NCI-H146 (cell line): ENCODE measurements around the gene ACYP1.
"Not testable (repeated sequence)": the region's sequence is repeated elsewhere in the genome, so short reads cannot be mapped to it uniquely, and the experiment has no call there.

Experiments used
- DNase-seq: peaks from one replicate; lab custom pipeline; 2025; lab: John Stamatoyannopoulos, UW

Gene ACYP1

DNA sequence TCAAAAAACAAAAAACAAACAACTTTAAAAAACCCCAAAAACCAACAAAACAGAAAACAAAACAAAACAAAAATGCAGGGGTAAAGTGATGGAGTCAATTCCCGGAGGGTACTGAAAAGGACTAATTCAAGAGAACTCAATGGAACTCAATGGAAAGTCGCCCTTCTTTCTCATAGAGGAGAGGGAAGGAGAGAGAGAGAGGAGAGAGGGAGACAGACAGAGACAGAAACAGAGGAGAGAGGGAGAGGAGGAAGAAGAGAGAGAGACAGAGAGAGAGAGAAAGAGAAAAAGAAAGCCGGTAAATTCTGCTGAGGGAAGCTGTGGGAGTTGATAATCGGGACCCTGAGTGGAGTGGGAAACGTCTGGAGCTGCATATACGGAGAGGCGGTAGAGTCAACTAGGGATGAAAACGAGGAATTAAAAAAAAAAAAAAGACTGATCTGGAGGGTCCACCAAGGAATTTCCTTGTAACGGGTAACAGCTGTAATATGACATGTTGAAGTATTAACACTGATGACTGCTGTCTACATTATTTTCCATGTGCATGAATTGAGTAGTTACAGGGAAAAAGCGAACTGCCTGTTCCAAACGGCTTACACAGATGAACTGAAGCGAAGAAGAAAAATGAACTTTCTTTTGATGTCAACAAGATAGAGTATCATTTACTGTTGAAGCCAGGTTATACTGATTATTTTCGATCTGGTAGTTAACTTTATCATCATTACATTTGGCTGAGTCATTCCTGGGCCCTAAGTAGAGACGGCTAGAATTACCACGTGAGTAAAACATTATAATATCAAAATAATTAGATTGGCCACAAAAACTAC is 4.7 kb upstream of the ACYP1 start:
- no peak for DNase-seq

DNA sequence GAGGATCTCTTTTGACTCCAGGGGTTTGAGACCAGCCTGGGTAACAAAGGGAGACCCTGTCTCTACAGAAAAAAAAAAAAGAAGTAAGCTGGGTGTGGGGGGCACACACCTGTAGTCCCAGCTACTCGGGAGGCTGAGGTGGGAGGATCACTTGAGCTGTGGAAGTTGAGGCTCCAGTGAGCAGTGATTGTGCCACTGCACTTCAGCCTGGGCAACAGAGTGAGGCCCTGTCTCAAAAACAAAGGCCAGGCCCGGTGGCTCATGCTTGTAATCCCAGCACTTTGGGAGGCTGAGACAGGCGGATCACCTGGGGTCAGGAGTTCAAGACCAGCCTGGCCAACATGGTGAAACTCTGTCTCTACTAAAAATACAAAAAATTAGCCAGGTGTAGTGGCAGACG is 3.9 kb upstream of the ACYP1 start:
- DNase-seq: not testable (repeated sequence)

DNA sequence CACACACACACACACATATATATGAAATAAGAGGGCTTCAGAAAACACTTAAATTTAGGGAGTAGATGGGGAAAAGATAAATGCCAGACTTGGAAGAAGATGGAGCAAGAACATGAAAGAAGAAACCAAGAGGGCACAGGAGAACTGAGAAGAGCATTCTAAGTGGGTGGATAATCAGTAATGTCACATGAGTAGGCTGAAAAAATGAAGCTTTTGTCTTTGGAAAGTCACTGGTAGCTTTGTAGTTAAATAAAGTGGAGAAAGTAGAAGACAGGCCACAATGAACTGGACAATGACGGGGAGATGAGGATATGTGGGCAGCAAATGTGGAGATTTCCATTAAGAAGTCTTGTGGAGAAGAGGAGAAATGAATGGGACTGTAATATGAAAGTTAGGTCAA is 3.4 kb upstream of the ACYP1 start:
- DNase-seq: no peak

DNA sequence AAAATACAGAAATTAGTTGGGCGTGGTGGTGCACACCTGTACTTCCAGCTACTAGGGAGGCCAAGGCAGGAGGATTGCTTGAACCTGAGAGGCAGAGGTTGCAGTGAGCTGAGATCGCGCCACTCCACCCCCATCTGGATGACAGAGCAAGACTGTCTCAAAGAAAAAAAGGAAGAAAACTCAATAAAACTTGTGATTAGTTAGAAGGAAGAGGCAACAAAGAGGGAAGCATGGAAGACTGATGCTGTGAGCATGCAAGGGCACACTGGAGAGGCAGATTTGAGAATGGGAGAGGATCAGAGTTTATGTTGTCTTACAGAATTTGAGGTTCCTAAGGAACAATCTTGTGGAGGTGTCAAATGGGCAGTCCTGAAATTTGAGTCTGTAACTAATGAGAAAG is 2.9 kb upstream of the ACYP1 start:
- no peak for DNase-seq

DNA sequence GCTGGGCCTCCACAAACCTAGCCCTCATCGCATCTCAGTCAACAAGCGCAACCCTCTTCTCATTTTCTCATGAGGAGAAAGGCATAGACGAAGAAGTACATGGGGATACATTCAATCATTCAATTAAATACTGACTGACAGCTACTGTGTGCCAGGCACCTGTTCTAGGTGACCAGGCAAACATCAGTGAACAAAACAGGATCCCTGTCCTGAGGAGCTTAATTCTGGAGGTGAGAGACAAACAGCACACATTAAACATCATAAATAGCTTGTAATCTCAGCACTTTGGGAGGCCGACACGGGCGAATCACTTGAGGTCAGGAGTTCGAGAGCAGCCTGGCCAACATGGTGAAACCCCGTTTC is 362 bp upstream of the ACYP1 start:
- DNase-seq: no peak

DNA sequence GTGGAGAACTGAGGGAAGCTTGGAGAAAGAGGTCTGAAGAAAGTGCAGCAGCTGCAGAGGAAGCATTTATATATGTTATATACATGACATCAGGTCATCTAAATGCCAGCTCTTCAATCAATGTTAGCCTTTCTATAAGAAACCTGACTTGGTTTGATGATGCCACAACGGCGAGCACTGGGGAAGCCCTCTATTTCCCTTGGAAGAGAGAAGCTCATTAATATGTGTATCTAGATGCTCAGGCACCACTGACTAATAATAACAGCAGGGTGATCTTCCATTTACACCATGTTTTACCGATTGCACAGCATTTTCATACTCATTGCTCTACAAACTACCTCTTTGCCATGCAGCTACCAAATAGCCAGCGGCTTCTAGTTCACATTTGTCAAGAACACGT is 811 bp downstream of the ACYP1 start:
- no peak for DNase-seq

DNA sequence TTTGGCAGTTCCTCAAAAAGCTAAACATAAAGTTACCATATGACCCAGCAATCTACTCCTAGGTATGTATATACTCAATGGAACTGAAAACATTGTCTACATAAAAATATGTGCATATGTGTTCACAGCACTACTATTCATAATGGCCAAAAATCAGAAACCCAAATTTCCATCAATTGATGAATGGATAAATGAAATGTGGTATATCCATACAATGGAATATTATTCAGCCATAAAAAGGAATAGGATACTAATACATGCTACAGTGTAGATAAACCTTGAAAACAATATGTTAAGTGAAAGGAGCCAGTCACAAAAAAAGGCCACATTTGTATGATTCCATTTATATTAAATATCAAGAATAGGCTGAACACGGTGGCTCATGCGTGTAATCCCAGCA is 3.4 kb downstream of the ACYP1 start:
- DNase-seq: no peak

DNA sequence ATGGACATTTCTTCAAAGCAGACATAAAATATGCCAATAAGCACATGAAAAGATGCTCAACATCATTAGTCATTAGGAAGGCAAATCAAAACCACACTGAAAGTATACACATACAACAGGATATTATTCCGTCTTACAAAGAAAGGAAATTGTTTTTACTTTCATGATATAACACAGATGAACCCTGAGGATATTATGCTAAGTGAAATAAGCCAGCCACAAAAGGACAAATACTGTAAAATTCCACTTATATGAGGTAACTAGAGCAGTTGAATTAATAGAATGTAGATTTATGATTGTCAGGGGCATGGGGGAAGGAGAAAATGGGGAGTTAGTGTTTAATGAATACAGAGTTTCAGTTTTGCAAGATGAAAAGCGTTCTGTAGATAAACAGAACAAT is 4.2 kb downstream of the ACYP1 start:
- no peak for DNase-seq

DNA sequence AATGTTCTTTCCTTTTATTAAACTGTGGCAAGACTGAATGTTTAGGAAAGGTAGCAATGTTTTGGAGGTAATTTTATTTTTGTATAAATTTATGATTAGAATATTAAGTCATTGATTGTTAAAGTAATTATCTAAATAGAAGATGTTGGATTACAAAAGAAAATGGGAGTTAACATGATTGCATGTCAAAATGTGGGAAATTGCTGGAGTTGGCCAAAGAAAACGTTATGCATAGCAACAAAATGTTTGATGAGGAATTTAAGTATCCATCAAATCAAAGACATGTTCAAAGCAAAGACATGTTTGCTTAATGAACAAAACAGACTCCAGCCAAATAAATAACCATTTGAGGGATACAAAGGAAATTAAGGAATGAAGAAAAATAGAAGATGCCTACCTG is 9.4 kb downstream of the ACYP1 start:
- no peak for DNase-seq

DNA sequence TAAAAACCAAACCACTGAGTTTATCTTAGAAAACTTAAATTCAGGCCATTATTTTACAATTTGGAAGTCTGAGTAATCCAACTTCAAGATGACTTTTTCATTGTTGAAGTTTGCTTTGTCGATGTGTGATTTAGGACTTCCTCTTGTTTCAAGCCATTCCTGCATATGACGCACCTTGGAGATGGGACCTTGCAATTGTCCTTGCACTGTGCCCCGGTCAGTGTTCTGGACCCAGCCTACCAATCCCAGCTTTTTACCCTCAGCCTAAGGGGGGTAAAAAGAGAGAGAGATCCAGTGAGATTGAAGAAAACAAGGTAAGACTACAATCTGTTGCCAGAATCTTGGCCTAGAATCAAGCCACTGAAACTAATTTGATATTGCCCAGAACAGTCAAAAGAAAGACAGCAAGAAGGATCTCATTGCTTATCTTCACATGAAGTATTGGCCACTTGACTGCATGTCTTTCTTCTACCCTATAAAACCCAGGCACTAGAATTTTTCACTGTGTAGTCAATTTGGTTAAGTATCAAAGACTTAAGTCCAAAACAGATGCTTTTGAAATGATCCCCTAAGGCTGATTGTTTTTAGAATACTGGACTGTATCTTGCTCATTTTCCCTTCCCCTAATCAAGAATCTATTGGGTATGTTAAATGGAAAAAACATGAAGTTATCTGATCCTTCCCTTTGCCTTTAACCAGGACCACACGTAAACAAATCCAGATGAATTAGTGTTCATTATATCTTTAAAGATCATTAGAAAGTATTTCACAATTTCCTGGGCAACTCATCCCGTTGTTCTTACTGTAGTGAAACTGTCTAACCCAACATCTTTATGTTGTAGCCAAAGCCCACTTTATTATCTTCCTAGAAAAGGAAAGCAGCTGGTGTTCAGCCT is 10.2 kb downstream of the ACYP1 start:
- no peak for DNase-seq

DNA sequence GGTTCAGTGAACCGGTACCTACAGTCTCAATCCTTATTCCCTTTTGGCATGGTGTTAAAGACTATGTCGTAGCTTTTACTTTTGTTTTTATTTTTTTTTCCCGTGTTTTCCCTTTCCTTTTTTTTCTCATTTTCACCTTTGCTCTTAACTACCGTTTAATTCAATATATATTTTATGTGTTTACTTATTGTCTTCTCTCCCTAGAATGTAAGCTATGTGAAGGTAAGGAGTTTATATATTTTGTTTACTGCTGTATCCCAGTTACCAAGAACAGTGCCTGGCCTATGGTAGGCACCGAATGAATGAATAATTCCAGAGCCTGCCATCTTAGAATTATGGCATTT is 12.3 kb downstream of the ACYP1 start:
- no peak for DNase-seq

DNA sequence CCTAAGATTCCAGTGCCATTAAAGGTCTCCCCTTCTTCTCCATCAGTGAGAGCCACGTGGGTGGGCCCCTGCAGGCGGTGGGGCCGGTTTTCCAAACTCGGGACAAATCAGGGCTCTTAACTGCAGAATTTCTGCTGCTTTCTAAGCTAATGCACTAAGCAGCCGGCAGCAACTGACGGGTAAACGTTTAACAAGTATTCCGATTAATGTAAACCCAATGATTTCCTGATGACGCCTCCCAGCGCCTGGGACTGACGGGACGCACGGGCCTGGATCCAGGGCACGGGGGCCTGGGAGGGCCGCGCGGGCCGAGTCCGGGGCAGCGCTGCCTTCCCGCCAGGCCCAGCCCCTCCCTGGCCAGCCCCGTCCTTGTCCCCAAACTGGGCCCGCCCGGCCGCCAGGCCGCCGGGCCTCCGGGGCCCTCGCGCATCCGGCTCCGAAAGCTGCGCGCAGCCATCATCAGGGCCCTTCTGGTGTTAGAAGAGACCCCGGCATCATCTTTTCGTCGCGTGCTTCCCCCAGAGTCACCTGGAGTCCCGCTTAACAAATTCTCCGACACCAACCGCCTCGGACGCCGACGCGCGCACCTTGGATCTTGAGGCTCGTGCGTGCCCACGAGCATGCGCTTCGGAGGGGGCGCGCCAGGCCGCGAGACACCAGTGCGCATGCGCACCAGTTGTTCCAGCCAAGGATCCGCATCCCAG is 12.8 kb downstream of the ACYP1 start, which contains the start of gene MLH3:
Gene MLH3 (minus strand): TSS at position 616 of the 704 bp plus-strand sequence. CDS start 1,812 bp downstream, outside the sequence.
- peak; percentile 84 for DNase-seq

DNA sequence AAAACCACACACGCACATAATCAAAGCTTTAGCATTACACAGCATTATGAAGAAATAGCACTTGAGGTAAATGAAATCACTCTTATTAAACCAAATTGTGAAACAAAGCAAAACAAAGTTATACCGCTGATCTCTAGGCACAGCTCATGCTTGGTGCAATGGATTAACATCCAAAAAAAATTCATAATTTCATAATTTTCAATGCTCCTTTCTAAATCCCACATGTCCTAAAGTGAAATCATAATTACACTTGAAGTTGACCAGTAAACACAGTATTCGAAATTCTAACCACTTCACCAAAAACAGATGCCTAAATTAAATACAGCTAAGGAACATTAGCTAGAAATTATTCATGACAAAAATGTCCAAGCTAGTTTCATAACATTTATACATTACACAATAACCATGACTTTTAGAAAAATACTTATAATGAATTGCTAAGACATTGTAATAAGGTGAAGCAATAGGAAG is 14.1 kb downstream of the ACYP1 start:
- DNase-seq: no peak

DNA sequence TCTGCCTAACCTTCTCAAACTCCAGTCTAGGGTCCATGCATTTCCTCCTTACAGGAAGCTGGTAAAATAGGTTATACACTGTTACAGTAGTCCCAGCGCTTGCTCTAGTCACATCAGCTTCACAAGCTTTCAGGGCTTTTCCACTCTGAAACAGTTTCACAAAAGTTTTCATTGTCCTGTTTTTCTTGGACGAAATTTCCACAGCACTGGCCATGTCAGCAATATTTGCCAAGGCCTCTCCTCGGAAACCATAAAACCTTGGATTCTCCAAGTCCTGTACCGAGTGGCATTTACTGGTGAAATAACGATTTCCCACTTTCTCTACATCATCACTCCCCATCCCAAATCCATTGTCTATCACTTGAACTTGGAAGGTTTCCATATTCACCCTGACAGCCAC is 14.7 kb downstream of the ACYP1 start:
- no peak for DNase-seq

DNA sequence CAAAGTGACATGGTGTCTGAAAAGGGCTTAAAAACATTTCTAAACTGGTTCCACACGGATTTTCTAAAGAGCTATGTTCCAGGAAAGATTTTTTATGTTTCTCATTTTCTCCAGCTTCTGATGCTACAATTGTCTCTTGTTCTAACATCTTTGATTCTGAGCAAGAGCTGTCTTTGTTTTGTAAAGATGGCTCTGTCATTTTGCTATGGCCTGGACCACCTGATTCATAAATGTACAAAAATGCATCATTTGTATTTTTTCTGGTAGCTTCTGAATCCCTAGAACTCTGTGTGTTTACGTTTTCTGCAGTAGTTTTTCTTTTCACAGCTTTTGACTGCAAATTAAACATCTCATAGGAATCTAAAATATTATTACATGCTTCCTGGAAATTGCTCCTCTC is 15.7 kb downstream of the ACYP1 start:
- no peak for DNase-seq

DNA sequence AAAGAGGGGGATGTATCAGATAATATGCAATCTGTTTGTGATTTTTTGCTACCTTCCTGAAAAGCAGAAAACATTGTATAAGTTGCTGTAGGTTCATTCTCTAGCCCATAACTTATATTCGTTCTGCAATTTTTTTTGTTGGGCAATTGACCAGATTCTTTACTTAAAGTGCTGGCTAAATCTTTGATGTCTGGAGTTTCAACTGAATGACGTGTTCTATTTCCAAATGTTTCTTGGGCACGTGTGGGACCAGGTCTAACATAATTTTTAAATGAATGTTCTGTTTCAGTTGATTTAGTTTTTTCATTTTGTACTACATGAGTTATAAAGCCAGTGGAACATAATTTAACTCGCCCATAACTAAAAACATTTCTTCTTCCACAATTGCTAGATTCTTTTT is 16.3 kb downstream of the ACYP1 start:
- DNase-seq: no peak

DNA sequence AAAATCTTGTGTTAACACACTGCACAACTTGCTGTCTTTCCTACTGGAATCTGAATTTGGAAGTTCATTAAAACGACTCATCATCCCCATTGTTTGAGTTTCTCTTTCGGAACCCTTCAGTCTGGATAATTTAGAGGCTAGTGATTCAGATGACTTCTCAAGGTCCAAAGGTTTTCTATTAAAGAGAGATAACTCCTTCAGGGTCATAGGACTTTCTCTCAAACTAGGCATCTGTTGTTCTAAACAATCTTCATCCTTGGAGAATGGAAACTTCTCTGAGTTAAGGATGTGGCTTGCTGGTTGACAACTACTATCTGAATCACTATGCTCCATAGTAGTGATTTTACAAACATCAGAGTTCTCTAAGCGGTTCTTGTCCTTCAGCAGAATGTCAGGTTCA is 16.9 kb downstream of the ACYP1 start:
- no peak for DNase-seq

DNA sequence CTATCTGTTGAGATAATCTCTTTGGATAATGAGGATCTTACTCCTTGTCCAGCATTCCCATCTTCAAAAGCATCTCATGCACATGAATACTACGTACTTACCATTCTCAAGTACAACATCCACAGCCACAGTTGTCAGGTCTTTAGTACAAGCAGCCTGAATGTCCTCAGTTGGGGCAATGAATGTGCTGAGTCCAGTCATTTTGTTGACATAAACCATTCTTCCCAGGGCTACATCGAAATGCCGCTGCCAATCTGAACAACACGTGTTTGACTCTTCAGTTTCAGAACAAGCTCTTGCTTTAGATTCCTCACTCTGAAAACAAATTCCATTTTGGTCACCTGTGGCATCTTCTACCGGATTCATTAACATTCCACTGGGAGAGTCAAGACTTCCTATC is 17.5 kb downstream of the ACYP1 start:
- DNase-seq: no peak

DNA sequence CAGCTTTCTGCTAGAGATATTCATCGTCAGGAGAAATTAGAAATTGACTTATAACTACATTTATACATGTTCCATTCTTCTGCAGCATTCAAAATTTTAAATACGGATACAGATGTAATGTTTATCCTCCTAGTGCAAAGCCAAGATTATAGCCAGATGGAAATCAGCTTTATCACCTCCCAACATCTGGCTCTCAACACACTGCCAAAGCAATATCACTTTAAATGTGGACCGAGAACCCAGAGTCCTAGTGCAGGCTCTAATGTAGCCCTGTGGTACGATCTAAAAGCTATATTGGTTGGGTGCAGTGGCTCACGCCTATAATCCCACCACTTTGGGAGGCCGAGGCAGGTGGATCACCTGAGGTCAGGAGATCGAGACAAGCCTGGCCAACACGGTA is 19.1 kb downstream of the ACYP1 start:
- DNase-seq: no peak

DNA sequence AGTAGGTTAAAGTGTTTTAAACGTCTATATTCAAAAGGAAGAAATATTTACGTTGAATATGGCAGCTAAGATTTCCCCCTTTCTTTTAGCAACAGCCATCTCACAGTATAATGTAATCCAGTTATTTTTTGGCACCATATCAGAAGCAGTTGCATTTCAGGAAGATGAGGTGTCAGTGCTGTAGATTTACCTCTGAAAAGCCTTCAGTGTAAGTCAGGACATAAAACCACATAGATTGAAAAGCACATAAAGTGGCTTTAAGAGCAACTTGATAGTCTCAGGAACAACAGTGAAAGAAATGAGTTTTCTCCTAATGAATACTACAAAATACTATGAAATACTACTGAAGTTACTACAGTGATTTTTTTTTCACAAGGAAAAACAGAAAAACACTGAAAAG is 19.5 kb downstream of the ACYP1 start:
- no peak for DNase-seq

DNA sequence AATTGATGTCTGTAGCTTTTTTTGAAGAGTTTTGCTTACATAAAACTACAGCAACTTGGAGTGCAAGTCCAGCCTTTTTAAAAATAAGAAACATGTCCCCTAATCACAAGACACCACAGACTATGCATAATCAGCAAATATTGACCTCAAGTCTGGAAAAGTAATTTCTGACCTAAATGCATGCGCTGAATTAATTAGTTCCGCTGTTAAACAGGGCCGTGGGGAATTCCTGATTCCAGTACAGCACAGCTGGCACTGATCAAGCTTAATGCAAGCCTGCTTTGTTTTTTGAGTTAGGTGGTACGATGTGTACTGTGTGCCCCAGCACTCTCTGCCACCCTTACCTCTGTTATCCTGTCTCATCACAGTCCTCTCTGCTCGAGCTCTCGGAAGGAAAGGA is 21.8 kb downstream of the ACYP1 start:
- no peak for DNase-seq

DNA sequence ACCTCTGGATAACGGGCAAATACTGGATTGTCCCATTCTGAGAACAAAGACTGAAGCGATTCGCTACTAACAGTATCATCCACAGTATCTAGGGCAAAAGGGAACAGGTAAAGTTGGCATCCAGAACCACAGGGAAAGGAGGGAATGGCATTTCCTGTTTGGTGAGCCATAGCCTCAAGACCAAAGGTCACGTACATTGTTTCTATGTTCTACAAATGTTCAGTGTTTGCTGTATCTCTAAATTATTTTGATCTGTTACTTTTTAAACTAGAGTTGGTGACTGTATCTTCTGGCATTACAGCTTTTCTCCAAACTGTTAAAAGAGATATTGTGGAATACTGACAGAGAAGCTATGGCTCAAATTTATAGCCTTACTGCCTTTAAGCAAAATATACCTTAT is 22.2 kb downstream of the ACYP1 start:
- DNase-seq: no peak

DNA sequence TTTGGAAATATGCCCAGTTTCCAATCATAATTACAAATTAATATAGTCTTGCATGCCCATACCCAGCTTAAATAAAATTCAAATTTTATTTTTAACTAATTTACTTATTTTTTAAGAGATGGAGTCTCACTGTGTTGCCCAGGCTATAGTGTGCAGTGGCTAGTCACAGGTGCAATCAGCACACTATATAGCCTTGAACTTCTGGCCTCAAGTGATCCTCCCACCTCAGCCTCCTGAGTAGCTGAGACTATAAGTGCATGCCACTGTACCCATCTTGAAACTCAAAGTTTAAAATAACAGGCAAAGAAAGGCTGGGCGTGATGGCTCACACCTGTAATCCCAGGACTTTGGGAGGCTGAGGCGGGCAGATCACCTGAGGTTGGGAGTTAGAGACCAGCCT is 22.9 kb downstream of the ACYP1 start:
- DNase-seq: no peak
